Smooth muscle cell (in vitro differentiated cells): ENCODE data around the gene CSPG4. TPM values are rescaled to one million over a fixed set of nuclear protein-coding genes. Genes with fewer than 3 reads are reported as not detected.
"Not testable (repeated sequence)": the region's sequence is repeated elsewhere in the genome, so short reads cannot be mapped to it uniquely, and the experiment has no call there.

Experiments used
- DNase-seq: peaks from one replicate; lab custom pipeline; 2025; ENCODE audit not compliant: unreplicated experiment; lab: John Stamatoyannopoulos, UW
- H2AFZ ChIP-seq: fragments of 200-600 bp; sonication (generic); 2 replicates; pipeline ENCODE4 v1.6.0; 2016; ENCODE audit warnings: antibody characterized with exemption, low read depth, mild to moderate bottlenecking
- H3F3A ChIP-seq: fragments of 200-600 bp; sonication (generic); 2 replicates; pipeline ENCODE4 v1.6.0; 2017; ENCODE audit warnings: antibody characterized with exemption, low read depth
- H3K27ac ChIP-seq: fragments of 200-600 bp; sonication (generic); 2 replicates; pipeline ENCODE4 v1.5.1; 2016; ENCODE audit warnings: low read depth, mild to moderate bottlenecking
- H3K27me3 ChIP-seq: fragments of 200-600 bp; sonication (generic); 2 replicates; pipeline ENCODE4 v1.6.1; 2016; ENCODE audit warnings: low read depth, mild to moderate bottlenecking
- H3K36me3 ChIP-seq: fragments of 200-600 bp; sonication (generic); 2 replicates; pipeline ENCODE4 v1.5.1; 2016; ENCODE audit warnings: low read depth
- H3K4me1 ChIP-seq: fragments of 200-600 bp; sonication (generic); 2 replicates; pipeline ENCODE4 v1.5.1; 2016; ENCODE audit warnings: low read depth
- H3K4me2 ChIP-seq: fragments of 200-600 bp; sonication (generic); 2 replicates; pipeline ENCODE4 v1.6.0; 2016; ENCODE audit warnings: mild to moderate bottlenecking
- H3K4me3 ChIP-seq: fragments of 200-600 bp; sonication (generic); 2 replicates; pipeline ENCODE4 v1.5.1; 2016; ENCODE audit warnings: mild to moderate bottlenecking
- H3K79me2 ChIP-seq: fragments of 200-600 bp; sonication (generic); 2 replicates; pipeline ENCODE4 v1.6.0; 2016; ENCODE audit warnings: low read depth, mild to moderate bottlenecking
- H3K9ac ChIP-seq: fragments of 200-600 bp; sonication (generic); 2 replicates; pipeline ENCODE4 v1.6.0; 2016; ENCODE audit warnings: low read depth
- H3K9me3 ChIP-seq: fragments of 200-600 bp; sonication (generic); replicated peaks from 2 replicates; pipeline ENCODE4 v1.5.1; 2016; ENCODE audit warnings: low read depth
- H4K20me1 ChIP-seq: fragments of 200-600 bp; sonication (generic); 2 replicates; pipeline ENCODE4 v1.6.0; 2016; ENCODE audit warnings: low read depth
- CTCF ChIP-seq: fragments of 200-600 bp; sonication (generic); IDR thresholded peaks from 2 replicates; pipeline ENCODE4 v1.5.1; 2017; ENCODE audit warnings: borderline replicate concordance, mild to moderate bottlenecking, antibody characterized with exemption; ENCODE audit not compliant: insufficient read depth, poor library complexity, severe bottlenecking
- WGBS: methylation state at CpG from one replicate; pipeline ENCODE4 v1.1.7; 2016; ENCODE audit warnings: low lambda C conversion rate; 5-methylcytosine and 5-hydroxymethylcytosine counted together
- polyA plus RNA-seq: library from polyadenylated mRNA; unstranded; fragments of >200 nt; fragmentation: Nextera tagmentation; extraction: Ambion mirVana; gene quantifications from 2 replicates; pipeline ENCODE4 v1.2.1, GENCODE V29; 2016
- total RNA-seq: library from RNA; depleted of rRNA; stranded (reverse); fragments of >200 nt; gene quantifications from 2 replicates; pipeline ENCODE4 v1.2.3, GENCODE V29; 2014

CSPG4 gene
- total and polyA plus RNA-seq, 2 experiments from 2014 or later, result 35.3 to 54.9 TPM

DNA sequence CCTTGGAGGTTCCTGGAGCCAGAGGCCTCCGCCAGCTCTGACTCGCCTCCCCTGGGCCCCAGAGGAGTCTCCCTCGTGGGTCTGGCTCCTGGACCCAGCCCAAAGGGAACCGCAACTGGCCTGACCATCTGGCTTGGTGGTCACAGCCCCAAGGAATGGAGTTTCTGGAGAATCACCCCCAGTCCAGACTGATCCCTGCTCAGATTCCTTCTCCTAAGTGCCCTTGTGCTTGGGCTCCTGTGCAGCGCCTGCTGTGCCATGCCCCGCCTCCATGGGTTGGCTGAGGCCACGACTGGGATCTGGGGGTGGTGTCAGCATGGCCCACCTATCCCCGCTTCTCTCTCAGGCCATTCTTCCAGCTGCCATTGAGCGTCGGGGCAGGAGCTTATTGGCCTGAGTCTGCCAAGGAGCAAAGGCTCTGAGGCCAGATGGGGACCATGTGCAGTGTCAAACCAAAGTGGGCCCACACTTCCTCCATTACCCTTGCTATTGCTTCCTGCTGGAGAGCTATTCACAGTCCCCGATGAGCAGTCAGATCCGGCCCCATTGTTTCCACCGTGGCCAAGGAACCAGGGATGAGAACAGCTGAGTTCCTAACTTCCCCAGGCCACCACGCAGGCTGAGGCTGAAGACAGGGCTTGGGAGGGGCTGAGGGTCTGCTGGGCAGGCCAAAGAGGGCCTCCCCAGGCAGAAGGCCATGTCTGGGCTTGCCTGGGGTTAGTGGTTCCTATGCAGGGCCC is 19.0 kb downstream of the CSPG4 start:
- H3F3A ChIP-seq, result peaks cover 12% of the 10 kb centered on the region
- H3K9ac ChIP-seq, result no peak overlapping the region
- no peaks in the 10 kb centered on the region for H3K79me2 ChIP-seq
- H3K36me3 ChIP-seq, result no peaks in the 10 kb centered on the region
- peaks cover 28% of the 10 kb centered on the region for H3K4me1 ChIP-seq
- H4K20me1 ChIP-seq, result no peaks in the 10 kb centered on the region
- WGBS, result 42% methylated on average over 14 of the region's 14 CpGs
- H3K9me3 ChIP-seq, result no peaks in the 10 kb centered on the region
- H3K4me3 ChIP-seq, result no peak overlapping the region
- H3K4me2 ChIP-seq, result peak overlapping the region; percentile 61
- TF ChIP-seq CTCF, result no peak
- DNase-seq, result no peak
- H2AFZ ChIP-seq, result no peak overlapping the region
- no peaks in the 10 kb centered on the region for H3K27me3 ChIP-seq
- H3K27ac ChIP-seq, result peak overlapping the region; percentile 91

DNA sequence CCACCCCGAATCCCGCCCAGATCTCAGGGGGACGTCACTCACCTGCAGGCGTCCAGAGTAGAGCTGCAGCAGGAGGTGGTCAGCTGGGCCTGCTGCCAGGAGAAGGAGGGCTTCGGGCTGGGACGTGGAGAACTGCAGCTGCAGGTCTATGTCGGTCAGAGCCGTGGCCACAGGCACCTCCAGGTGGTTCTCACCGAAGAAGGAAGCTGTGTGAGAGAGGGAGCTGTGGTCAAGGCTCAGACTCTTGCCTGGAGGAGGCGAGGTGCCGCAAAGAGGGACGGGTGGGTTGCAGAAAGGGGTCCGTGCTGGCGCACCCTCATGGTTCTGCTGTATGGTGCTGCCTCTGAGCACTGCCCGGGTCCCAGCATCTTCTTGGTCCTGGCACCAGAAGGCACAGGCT is 19.6 kb downstream of the CSPG4 start:
- WGBS, result 97% methylated on average over 10 of the region's 15 CpGs
- H3K27ac ChIP-seq, result peak overlapping the region; percentile 91
- not testable (repeated sequence) for H3K27me3 ChIP-seq, H3K36me3 ChIP-seq, H4K20me1 ChIP-seq, H3K9me3 ChIP-seq, H3K4me3 ChIP-seq, H3K9ac ChIP-seq, H3K79me2 ChIP-seq, H2AFZ ChIP-seq, H3K4me2 ChIP-seq, DNase-seq
- peaks cover 28% of the 10 kb centered on the region for H3K4me1 ChIP-seq
- H3F3A ChIP-seq, result peaks cover 12% of the 10 kb centered on the region

- H3K79me2 ChIP-seq, H3K4me2 ChIP-seq, H2AFZ ChIP-seq, H3K9me3 ChIP-seq, DNase-seq, H3K27ac ChIP-seq, H4K20me1 ChIP-seq, H3K27me3 ChIP-seq, H3K36me3 ChIP-seq, H3K9ac ChIP-seq, H3K4me3 ChIP-seq: not testable (repeated sequence)
- Histone ChIP-seq H3K4me1 (peaks cover 23% of the 10 kb centered on the region), H3F3A (peaks cover 12% of the 10 kb centered on the region)
- 88% methylated on average over 4 of the region's 4 CpGs for WGBS
Observed at GRCh38 chr15:75692311-75692710, 20.3 kb downstream of the CSPG4 start.

GRCh38 chr15:75689429-75689828 is 23.2 kb downstream of the CSPG4 start:
- peaks cover 11% of the 10 kb centered on the region for H3K4me1 ChIP-seq
- not testable (repeated sequence) for H3K27me3 ChIP-seq, DNase-seq, H3K4me3 ChIP-seq, H3K9me3 ChIP-seq, H4K20me1 ChIP-seq, H3K36me3 ChIP-seq, H2AFZ ChIP-seq, H3F3A ChIP-seq, H3K9ac ChIP-seq, H3K79me2 ChIP-seq, H3K4me2 ChIP-seq, H3K27ac ChIP-seq
- 97% methylated on average over 15 of the region's 20 CpGs for WGBS

DNA sequence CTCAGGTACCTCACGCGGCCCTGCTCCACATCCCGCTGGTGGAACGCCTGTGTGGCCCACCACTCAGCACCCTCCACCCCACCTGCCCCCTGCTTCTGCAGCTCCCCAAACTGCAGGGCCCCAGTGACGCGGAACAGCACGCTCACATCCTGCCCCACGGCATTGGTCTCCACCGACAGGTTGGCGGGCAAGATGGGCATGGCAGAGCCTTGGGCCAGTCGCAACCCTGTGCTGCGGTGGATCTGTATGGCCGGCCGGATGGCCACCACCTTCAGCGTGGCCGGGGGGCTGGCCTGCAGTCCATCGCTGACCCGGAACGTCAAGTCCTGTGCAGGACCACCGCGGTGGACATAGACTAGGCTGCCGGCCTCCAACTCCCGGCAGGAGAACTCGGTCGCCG is 23.8 kb downstream of the CSPG4 start:
- Histone ChIP-seq H3K9me3 (no peaks in the 10 kb centered on the region), H3K9ac (no peak overlapping the region), H3K79me2 (no peaks in the 10 kb centered on the region), H3K4me3 (no peak overlapping the region), H3F3A (peaks cover 2% of the 10 kb centered on the region), H3K4me2 (no peak overlapping the region), H3K36me3 (no peaks in the 10 kb centered on the region), H2AFZ (no peak overlapping the region), H3K27me3 (no peaks in the 10 kb centered on the region), H3K4me1 (peaks cover 7% of the 10 kb centered on the region), H4K20me1 (peaks cover 4% of the 10 kb centered on the region), H3K27ac (no peak overlapping the region)
- no peak for TF ChIP-seq CTCF
- WGBS, result 99% methylated on average over 25 of the region's 26 CpGs
- no peak for DNase-seq
